GM12874 (cell line): ENCODE results near the gene CATSPERE.

ENCODE experiments used
- TF ChIP-seq, protein P1 (sequence below): IDR thresholded peaks from 2 replicates; pipeline ENCODE4 v1.5.1; 2011; ENCODE audit warnings: low read depth, mild to moderate bottlenecking, control low read depth, low read length, moderate library complexity; ENCODE audit not compliant: insufficient read depth

Gene CATSPERE

DNA sequence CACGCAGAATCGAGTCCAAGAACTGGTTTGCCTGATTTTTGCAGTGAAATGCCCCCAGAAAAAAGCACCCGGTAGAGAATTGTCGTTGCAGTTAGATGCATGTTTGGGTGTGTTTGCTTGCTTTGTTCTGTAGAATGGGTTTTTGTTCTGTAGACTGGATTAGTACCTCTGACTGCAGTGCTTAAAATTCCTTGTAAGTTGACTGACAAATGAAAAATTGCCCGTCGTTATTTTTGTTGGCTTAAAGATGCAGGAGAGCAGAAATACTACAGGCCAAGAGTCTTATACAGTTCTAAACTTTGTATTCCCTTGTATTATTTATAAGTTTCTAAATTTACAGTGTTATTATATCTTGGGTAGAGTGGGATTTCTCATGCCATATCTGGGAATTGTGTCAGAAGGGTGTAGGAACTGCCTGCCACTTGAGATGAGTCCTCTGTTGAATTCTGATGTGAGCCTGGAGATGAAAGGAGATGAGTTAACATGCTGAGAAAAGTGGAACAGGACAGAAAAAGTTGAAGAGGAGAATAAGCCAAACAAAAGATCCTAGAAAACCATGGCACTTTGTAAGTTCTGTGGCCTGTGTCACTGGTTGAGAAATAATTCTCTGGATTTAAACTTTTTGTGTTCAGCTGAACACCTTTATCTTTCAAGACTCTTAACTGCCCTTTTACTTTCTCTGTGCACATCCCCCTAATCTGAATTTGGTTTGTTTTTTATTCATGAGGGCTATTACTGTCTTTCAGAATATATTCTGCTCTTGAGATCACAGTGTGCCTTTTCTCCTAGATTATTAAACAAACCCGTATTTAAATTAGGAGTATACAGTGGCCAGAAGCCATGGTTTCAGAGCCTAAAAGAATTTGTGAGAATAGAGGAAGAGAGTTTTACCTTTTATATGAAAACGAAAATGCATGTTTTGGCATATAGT lies 193.3 kb downstream of the CATSPERE start:
- TF ChIP-seq, protein P1, sequence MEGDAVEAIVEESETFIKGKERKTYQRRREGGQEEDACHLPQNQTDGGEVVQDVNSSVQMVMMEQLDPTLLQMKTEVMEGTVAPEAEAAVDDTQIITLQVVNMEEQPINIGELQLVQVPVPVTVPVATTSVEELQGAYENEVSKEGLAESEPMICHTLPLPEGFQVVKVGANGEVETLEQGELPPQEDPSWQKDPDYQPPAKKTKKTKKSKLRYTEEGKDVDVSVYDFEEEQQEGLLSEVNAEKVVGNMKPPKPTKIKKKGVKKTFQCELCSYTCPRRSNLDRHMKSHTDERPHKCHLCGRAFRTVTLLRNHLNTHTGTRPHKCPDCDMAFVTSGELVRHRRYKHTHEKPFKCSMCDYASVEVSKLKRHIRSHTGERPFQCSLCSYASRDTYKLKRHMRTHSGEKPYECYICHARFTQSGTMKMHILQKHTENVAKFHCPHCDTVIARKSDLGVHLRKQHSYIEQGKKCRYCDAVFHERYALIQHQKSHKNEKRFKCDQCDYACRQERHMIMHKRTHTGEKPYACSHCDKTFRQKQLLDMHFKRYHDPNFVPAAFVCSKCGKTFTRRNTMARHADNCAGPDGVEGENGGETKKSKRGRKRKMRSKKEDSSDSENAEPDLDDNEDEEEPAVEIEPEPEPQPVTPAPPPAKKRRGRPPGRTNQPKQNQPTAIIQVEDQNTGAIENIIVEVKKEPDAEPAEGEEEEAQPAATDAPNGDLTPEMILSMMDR, result no peak

DNA sequence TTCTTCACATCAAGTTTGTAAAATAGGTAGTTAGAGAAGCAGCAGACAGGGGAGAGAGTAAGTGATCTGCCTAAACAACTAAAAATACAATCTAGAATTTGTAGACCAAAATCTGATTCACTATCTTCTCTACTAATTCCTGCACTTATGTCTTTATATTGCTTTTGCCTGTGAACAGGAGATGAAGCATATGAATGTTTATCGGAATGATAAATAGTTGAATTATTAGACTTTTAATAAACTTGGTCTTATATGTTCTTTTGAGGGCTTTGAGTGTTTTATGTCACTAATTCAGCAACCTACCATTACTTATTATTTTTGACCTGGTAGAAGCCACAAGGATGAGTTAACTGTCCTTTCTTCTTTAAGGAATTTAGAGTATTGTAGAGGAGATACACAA lies 194.1 kb downstream of the CATSPERE start:
- TF ChIP-seq, protein P1, result no peak

DNA sequence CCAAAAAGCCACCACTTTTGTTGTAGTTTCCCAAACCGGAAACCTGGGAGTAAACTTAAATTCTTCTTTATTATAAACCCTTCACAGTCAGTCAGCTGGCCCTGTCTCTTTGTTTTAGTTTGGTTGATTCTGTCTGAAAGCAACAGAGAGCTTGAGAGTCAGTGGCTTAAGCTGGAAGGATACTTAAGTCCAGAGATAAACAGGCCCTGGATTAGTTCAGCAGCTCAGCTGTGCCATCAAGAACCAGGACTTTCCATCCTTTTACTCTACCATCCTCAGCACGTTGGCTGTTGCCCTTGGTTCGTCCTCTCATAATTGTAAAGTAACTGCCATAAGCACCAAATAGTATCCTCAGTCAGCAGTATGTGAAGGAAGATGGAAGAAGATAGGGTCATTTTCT lies 196.3 kb downstream of the CATSPERE start:
- TF ChIP-seq, protein P1, result no peak

DNA sequence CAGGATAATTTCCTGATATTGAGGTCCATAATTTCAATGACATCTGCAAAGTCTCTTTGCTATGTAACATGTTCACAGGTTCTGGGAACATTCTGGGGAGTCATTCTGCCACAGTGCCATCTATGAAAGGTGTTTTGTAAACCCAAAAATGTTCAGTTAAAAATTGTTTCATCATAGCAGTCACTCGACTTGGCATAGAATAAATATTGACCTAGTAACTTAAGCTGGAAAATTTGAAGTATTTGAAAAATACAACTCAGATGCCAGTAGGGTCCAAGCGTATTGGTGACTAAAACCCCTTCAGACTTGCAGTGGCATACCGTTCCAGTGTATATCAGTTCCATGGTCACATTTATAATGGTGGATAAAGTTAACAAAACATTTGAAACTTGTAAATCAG lies 198.6 kb downstream of the CATSPERE start:
- TF ChIP-seq, protein P1, result no peak

DNA sequence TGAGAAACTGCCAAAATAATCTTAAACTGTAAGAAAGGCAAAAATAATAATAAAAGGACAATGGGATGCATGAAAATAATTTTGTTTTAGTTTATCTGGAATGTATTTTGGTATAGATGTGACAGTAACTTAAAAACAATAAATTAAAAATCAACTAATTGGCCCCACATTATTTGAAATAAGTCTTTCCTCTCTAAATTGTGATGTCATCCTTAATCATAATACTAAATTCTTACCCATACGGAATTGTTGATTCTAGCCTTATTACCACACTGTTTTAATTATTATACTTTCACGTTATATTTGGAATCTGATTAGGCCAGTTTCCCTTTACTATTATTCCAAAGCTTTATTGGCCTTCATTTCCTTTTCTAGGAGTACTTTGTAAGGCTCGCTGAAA lies 199.5 kb downstream of the CATSPERE start:
- TF ChIP-seq, protein P1, result no peak

DNA sequence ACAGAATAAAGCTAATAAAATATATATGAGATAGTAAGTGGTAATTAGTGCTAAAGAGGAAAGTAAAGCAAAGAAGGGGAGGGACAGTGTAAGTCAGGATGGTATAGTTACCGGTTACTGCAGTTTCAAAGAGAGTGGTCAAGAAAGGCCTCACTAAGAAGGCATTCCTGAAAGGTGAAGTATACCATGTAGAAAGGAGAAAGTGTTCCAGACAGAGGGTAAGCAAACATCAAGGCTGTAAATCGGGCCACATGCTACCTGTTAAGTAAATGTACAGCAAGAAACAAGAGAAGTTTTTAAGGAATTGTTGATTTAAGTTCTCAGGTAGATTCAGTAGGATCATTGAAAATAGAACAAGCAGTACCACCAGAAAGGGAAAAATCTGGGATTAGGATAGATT lies 201.5 kb downstream of the CATSPERE start:
- TF ChIP-seq, protein P1, result no peak

DNA sequence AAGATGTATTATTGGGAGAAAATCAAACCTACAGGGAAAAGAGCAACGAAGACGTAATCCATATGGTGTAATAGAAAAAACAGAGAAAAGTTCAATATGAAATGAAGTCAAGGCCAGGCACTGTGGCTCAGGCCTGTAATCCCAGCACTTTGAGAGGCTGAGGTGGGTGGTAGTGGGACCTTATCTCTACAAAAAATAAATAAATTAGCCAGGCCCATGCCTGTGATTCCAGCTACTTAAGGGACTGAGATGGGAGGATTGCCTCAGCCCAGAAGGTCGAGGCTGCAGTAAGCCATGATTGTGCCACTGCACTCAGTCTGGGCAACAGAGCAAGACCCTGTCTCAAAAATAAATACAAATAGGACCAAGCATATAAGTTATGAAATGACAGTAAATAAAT lies 203.3 kb downstream of the CATSPERE start:
- TF ChIP-seq, protein P1, result no peak
